SK-N-SH (cell line): ENCODE data around the gene PSMD8. TPM values are rescaled to one million over a fixed set of nuclear protein-coding genes. Genes with fewer than 3 reads are reported as not detected.

ENCODE experiments used
- CTCF ChIA-PET: fragments of 300-600, 350-600 bp; formaldehyde crosslinking; extraction: SDS; loops from one replicate; lab custom pipeline; 2021; lab: Yijun Ruan, JAX
- POLR2A ChIA-PET: fragments of 350-600 bp; sonication (Branson Sonifier 250); formaldehyde crosslinking; extraction: SDS; loops from one replicate; lab custom pipeline; 2020; ENCODE audit warnings: antibody characterized with exemption, inconsistent platforms; lab: Yijun Ruan, JAX
- DNase-seq: peaks from one replicate; pipeline ENCODE4 v3.0.0; 2012
- H2AFZ ChIP-seq: fragments of 200-600 bp; sonication (generic); 2 replicates; pipeline ENCODE4 v1.8.1; 2016; ENCODE audit warnings: antibody characterized with exemption, mild to moderate bottlenecking, low read depth
- H3F3A ChIP-seq: fragments of 200-600 bp; sonication (generic); replicated peaks from 2 replicates; pipeline ENCODE3; 2016; ENCODE audit warnings: antibody characterized with exemption, mild to moderate bottlenecking; ENCODE audit not compliant: insufficient read depth
- H3K27ac ChIP-seq, 2 experiments: fragments of 200-500 bp in 1 of 2; fragments of 200-600 bp in 1 of 2; sonication (Bioruptor generic) in 1 of 2; sonication (generic), shearing (Covaris generic) in 1 of 2; 2 replicates each; pipeline versions ENCODE4 v1.5.1 to v1.6.1; 2014 to 2016; ENCODE audit warnings: low read depth in 2 of 2, inconsistent platforms in 1 of 2, low read length in 1 of 2, mild to moderate bottlenecking in 1 of 2, mixed read lengths in 1 of 2
- H3K27me3 ChIP-seq: fragments of 200-600 bp; sonication (generic), shearing (Covaris generic); 2 replicates; pipeline ENCODE4 v1.6.1; 2016; ENCODE audit warnings: mixed run types; ENCODE audit not compliant: insufficient read depth
- H3K36me3 ChIP-seq, 2 experiments: fragments of 200-500 bp in 1 of 2; fragments of 200-600 bp in 1 of 2; sonication (Bioruptor generic) in 1 of 2; sonication (generic) in 1 of 2; replicated peaks in 1 of 2; 2 replicates each; pipeline versions ENCODE3 to v1.5.1; 2014 to 2016; ENCODE audit warnings: low read length in 1 of 2, mild to moderate bottlenecking in 1 of 2; ENCODE audit not compliant: insufficient read depth in 2 of 2, control insufficient read depth in 1 of 2
- H3K4me1 ChIP-seq, 2 experiments: fragments of 200-500 bp in 1 of 2; fragments of 200-600 bp in 1 of 2; sonication (Bioruptor generic) in 1 of 2; sonication (generic), shearing (Covaris generic) in 1 of 2; 2 replicates each; pipeline versions ENCODE4 v1.5.1 to v1.6.1; 2014 to 2016; ENCODE audit warnings: low read depth in 1 of 2, low read length in 1 of 2, mixed run types in 1 of 2; ENCODE audit not compliant: insufficient read depth in 2 of 2, control insufficient read depth in 1 of 2
- H3K4me2 ChIP-seq: fragments of 200-600 bp; sonication (generic), shearing (Covaris generic); 2 replicates; pipeline ENCODE4 v1.6.1; 2017; ENCODE audit warnings: mixed run types
- H3K4me3 ChIP-seq, 2 experiments: fragments of 200-500 bp in 1 of 2; fragments of 200-600 bp in 1 of 2; sonication (Bioruptor generic) in 1 of 2; sonication (generic), shearing (Covaris generic) in 1 of 2; 2 replicates each; pipeline versions ENCODE4 v1.5.1 to v1.8.1; 2014 to 2016; ENCODE audit warnings: low read depth in 2 of 2, inconsistent platforms in 1 of 2, low read length in 1 of 2, mild to moderate bottlenecking in 1 of 2, mixed read lengths in 1 of 2, moderate library complexity in 1 of 2
- H3K79me2 ChIP-seq: fragments of 200-600 bp; sonication (generic); 2 replicates; pipeline ENCODE4 v1.8.1; 2017; ENCODE audit warnings: mild to moderate bottlenecking; ENCODE audit not compliant: insufficient read depth
- H3K9ac ChIP-seq: fragments of 200-600 bp; sonication (generic); 2 replicates; pipeline ENCODE4 v1.6.1; 2017; ENCODE audit warnings: mixed run types
- H3K9me2 ChIP-seq: fragments of 200-600 bp; sonication (generic); 2 replicates; pipeline ENCODE4 v1.6.1; 2017; ENCODE audit warnings: mixed run types
- H3K9me3 ChIP-seq: fragments of 200-600 bp; sonication (generic); 2 replicates; pipeline ENCODE4 v1.6.1; 2017; ENCODE audit warnings: mixed run types, mild to moderate bottlenecking, moderate library complexity
- H4K20me1 ChIP-seq: fragments of 200-600 bp; sonication (generic); 2 replicates; pipeline ENCODE4 v1.6.1; 2017; ENCODE audit warnings: mild to moderate bottlenecking, mixed run types; ENCODE audit not compliant: insufficient read depth
- CHD2 ChIP-seq: fragments of 150-350 bp; IDR thresholded peaks from 2 replicates; pipeline ENCODE4 v1.6.1; 2018; ENCODE audit warnings: low read length; ENCODE audit not compliant: partially characterized antibody
- ELF1 ChIP-seq: IDR thresholded peaks from 2 replicates; pipeline ENCODE4 v1.4.0; 2012
- EP300 ChIP-seq, 2 experiments: IDR thresholded peaks; 2 replicates each; pipeline versions ENCODE4 v1.4.0 to v1.6.1; 2012; ENCODE audit warnings: borderline replicate concordance in 1 of 2, low read depth in 1 of 2, low read length in 1 of 2
- FOSL2 ChIP-seq: IDR thresholded peaks from 2 replicates; pipeline ENCODE4 v1.4.0; 2012; ENCODE audit warnings: low read depth, mild to moderate bottlenecking, moderate library complexity, borderline replicate concordance
- FOXJ3 ChIP-seq: sonication (generic); formaldehyde crosslinking; IDR thresholded peaks from 2 replicates; pipeline ENCODE4 v1.5.1; 2020; ENCODE audit warnings: mild to moderate bottlenecking, missing genetic modification reagents
- FOXM1 ChIP-seq: IDR thresholded peaks from 2 replicates; pipeline ENCODE4 v1.4.0; 2012; ENCODE audit warnings: low read depth, mild to moderate bottlenecking
- GATA2 ChIP-seq: sonication (generic); formaldehyde crosslinking; IDR thresholded peaks from 2 replicates; pipeline ENCODE4 v1.5.0; 2020; ENCODE audit warnings: mild to moderate bottlenecking, missing genetic modification reagents
- JUND ChIP-seq: IDR thresholded peaks from 2 replicates; pipeline ENCODE4 v1.4.0; 2012
- MXI1 ChIP-seq: IDR thresholded peaks from 2 replicates; pipeline ENCODE4 v1.6.1; 2012; ENCODE audit warnings: mild to moderate bottlenecking, low read depth, low read length, improper control_type of control experiment
- NFIC ChIP-seq: IDR thresholded peaks from 2 replicates; pipeline ENCODE4 v1.4.0; 2012; ENCODE audit warnings: borderline replicate concordance
- NRF1 ChIP-seq: IDR thresholded peaks from 2 replicates; pipeline ENCODE4 v1.6.1; 2012; ENCODE audit warnings: low read depth, mild to moderate bottlenecking, low read length
- PBX3 ChIP-seq: IDR thresholded peaks from 2 replicates; pipeline ENCODE4; 2012
- POLR2AphosphoS5 ChIP-seq: IDR thresholded peaks from 2 replicates; pipeline ENCODE4 v1.6.1; 2012; ENCODE audit warnings: low read depth, low read length
- RXRA ChIP-seq: IDR thresholded peaks from 2 replicates; pipeline ENCODE4 v1.4.0; 2012; ENCODE audit warnings: low read depth, mild to moderate bottlenecking, borderline replicate concordance
- SIN3A ChIP-seq: IDR thresholded peaks from 2 replicates; pipeline ENCODE4 v1.6.1; 2012; ENCODE audit warnings: low read depth, mild to moderate bottlenecking, low read length, moderate library complexity, borderline replicate concordance
- SMC3 ChIP-seq: IDR thresholded peaks from 2 replicates; pipeline ENCODE4 v1.6.1; 2012; ENCODE audit warnings: low read depth, low read length, improper control_type of control experiment
- TCF12 ChIP-seq: IDR thresholded peaks from 2 replicates; pipeline ENCODE4 v1.4.0; 2012
- YY1 ChIP-seq: IDR thresholded peaks from 2 replicates; pipeline ENCODE4 v1.4.0; 2012; ENCODE audit warnings: low read depth, mild to moderate bottlenecking
- WGBS: methylation state at CpG from one replicate; pipeline ENCODE4 v1.1.6; 2017; ENCODE audit warnings: low lambda C conversion rate; 5-methylcytosine and 5-hydroxymethylcytosine counted together
- polyA plus RNA-seq, 3 experiments: library from polyadenylated mRNA; depleted of rRNA; stranded (reverse); fragments of >200 nt; gene quantifications; 2 replicates each; pipeline ENCODE4 v1.2.3, GENCODE V29; 2012
- TF ChIP-seq, protein P1 (sequence below): IDR thresholded peaks from 2 replicates; pipeline ENCODE4 v1.6.1; 2012; ENCODE audit warnings: mild to moderate bottlenecking, low read depth, low read length, moderate library complexity
- TF ChIP-seq, protein P2 (sequence below): fragments of 150-350 bp; IDR thresholded peaks from 2 replicates; pipeline ENCODE4 v1.6.1; 2017; ENCODE audit warnings: antibody characterized with exemption, low read length, low read depth, borderline replicate concordance

The PSMD8 gene
- polyA plus RNA-seq, 1 of the 3 experiments (the other 2 are of a cell fraction) = 400 TPM

DNA sequence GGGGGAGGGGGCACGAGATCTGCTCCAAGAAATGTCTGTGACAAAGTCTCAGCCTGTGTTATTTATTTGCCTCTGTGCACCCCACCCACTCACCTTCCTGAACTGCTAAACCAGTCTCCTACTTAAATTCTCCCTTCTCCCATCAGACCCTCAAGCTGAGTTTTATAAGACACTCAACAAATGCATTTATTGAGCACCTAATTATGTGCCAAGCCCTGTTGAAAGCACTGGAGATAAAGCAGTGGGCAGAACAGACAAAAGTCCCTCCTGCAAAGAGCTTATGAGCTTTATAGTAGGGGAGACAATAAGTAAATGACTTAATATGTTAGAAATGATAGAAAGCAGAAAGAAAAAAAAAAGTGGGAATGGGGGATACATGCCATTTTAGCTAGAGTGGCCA lies 25.2 kb downstream of the PSMD8 start:
- ChIA-PET POLR2A (interaction anchor here (5.1 kb wide), 1 partner anchor 11 kb away, joined by 30 read pairs; the partner anchor contains the start of genes GGN and SPRED3), CTCF (interaction anchor here (0.7 to 1.2 kb wide), 2 partner anchors 166 to 711 kb away, joined by 3 read pairs; no protein-coding TSS in a partner anchor)
- 50% methylated on average over 1 of the region's 1 CpG for WGBS

More for the DNA sequence above, 25.2 kb downstream of the PSMD8 start:
- Histone ChIP-seq H3K4me1 (no peaks in the 10 kb centered on the region; a peak in 1 of 4 replicates), H3K4me2 (no peak overlapping the region), H3K9ac (no peak overlapping the region), H3K9me3 (no peaks in the 10 kb centered on the region), H3K9me2 (no peaks in the 10 kb centered on the region), H3K27me3 (no peaks in the 10 kb centered on the region), H3K36me3 (peaks cover 0 to 13% of the 10 kb centered on the region in 2 experiments), H3K4me3 (no peak overlapping the region), H4K20me1 (no peaks in the 10 kb centered on the region), H3F3A (peaks cover 8% of the 10 kb centered on the region), H3K79me2 (peaks cover 6% of the 10 kb centered on the region; the same call in 1 of the 2 replicates), H3K27ac (no peak overlapping the region), H2AFZ (no peak overlapping the region)
- DNase-seq = no peak
- TF ChIP-seq TCF12 (no peak), NFIC (no peak), RXRA (no peak), MXI1 (no peak), YY1 (no peak), SIN3A (no peak), NRF1 (no peak), POLR2AphosphoS5 (no peak), JUND (no peak), CHD2 (no peak), FOSL2 (no peak), PBX3 (no peak), EP300 (IDR thresholded peaks at IDR 0.05; ENCODE audit: borderline replicate concordance in 1 of 2, low read depth in 1 of 2, low read length in 1 of 2) (no peak), SMC3 (no peak), ELF1 (no peak), GATA2 (CRISPR knock-in tag) (no peak), FOXJ3 (no peak), FOXM1 (no peak)
- TF ChIP-seq, protein P1, sequence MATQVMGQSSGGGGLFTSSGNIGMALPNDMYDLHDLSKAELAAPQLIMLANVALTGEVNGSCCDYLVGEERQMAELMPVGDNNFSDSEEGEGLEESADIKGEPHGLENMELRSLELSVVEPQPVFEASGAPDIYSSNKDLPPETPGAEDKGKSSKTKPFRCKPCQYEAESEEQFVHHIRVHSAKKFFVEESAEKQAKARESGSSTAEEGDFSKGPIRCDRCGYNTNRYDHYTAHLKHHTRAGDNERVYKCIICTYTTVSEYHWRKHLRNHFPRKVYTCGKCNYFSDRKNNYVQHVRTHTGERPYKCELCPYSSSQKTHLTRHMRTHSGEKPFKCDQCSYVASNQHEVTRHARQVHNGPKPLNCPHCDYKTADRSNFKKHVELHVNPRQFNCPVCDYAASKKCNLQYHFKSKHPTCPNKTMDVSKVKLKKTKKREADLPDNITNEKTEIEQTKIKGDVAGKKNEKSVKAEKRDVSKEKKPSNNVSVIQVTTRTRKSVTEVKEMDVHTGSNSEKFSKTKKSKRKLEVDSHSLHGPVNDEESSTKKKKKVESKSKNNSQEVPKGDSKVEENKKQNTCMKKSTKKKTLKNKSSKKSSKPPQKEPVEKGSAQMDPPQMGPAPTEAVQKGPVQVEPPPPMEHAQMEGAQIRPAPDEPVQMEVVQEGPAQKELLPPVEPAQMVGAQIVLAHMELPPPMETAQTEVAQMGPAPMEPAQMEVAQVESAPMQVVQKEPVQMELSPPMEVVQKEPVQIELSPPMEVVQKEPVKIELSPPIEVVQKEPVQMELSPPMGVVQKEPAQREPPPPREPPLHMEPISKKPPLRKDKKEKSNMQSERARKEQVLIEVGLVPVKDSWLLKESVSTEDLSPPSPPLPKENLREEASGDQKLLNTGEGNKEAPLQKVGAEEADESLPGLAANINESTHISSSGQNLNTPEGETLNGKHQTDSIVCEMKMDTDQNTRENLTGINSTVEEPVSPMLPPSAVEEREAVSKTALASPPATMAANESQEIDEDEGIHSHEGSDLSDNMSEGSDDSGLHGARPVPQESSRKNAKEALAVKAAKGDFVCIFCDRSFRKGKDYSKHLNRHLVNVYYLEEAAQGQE = no peak
- TF ChIP-seq, protein P2, sequence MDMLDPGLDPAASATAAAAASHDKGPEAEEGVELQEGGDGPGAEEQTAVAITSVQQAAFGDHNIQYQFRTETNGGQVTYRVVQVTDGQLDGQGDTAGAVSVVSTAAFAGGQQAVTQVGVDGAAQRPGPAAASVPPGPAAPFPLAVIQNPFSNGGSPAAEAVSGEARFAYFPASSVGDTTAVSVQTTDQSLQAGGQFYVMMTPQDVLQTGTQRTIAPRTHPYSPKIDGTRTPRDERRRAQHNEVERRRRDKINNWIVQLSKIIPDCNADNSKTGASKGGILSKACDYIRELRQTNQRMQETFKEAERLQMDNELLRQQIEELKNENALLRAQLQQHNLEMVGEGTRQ = no peak
- TF ChIP-seq, all 33 proteins: peak for 0
